HFF-Myc (cell line): Measurements from ENCODE around the gene SSR4.

ENCODE experiments used
- DNase-seq: peaks from one replicate; pipeline ENCODE4 v3.0.0-alpha.2; 2011; ENCODE audit warnings: low read depth; ENCODE audit errors: extremely low read depth
- H3K4me3 ChIP-seq: replicated peaks from 2 replicates; pipeline ENCODE4 v1.5.1; 2011; ENCODE audit warnings: low read depth, mild to moderate bottlenecking, control low read depth, low read length
- TF ChIP-seq, protein P1 (sequence below): IDR thresholded peaks from 2 replicates; pipeline ENCODE4 v1.5.1; 2012; ENCODE audit warnings: mild to moderate bottlenecking, low read depth, low read length, control low read depth; ENCODE audit errors: missing control alignments

SSR4 gene

GRCh38 chrX:153832728-153833127 lies 38.3 kb downstream of the SSR4 start:
- TF ChIP-seq, protein P1, sequence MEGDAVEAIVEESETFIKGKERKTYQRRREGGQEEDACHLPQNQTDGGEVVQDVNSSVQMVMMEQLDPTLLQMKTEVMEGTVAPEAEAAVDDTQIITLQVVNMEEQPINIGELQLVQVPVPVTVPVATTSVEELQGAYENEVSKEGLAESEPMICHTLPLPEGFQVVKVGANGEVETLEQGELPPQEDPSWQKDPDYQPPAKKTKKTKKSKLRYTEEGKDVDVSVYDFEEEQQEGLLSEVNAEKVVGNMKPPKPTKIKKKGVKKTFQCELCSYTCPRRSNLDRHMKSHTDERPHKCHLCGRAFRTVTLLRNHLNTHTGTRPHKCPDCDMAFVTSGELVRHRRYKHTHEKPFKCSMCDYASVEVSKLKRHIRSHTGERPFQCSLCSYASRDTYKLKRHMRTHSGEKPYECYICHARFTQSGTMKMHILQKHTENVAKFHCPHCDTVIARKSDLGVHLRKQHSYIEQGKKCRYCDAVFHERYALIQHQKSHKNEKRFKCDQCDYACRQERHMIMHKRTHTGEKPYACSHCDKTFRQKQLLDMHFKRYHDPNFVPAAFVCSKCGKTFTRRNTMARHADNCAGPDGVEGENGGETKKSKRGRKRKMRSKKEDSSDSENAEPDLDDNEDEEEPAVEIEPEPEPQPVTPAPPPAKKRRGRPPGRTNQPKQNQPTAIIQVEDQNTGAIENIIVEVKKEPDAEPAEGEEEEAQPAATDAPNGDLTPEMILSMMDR, result no peak
- DNase-seq, result no peak
- H3K4me3 ChIP-seq, result no peak overlapping the region

GRCh38 chrX:153836921-153837320 lies 42.5 kb downstream of the SSR4 start:
- TF ChIP-seq, protein P1, result no peak
- no peak for DNase-seq
- no peak overlapping the region for H3K4me3 ChIP-seq

GRCh38 chrX:153844509-153845082 lies 50.1 kb downstream of the SSR4 start:
- no peak overlapping the region for H3K4me3 ChIP-seq
- TF ChIP-seq, protein P1, result no peak

GRCh38 chrX:153845195-153845594 lies 50.7 kb downstream of the SSR4 start:
- no peak overlapping the region for H3K4me3 ChIP-seq
- DNase-seq, result no peak
- TF ChIP-seq, protein P1, result no peak

More at GRCh38 chrX:153844509-153845082, 50.1 kb downstream of the SSR4 start:
- no peak for DNase-seq

DNA sequence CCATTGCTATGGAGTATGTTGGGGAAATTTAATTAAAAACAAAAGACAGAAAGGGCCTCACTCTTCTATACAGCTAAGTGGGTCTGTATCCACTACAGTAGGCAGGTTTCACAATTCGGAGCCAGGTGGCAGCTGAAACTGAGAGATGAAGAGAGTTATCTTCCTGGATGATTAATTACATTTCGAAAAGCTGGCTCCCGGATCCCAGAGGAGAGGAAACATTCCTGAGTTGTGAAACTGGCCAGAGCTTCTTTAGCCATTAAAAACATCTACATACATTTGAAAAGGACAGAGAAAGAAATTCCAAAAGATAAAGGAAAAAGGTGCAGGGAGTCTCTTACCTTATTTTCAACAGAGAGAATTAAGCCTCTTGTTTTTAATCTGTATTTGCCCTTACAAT lies 51.4 kb downstream of the SSR4 start:
- no peak for DNase-seq
- H3K4me3 ChIP-seq, result no peak overlapping the region
- TF ChIP-seq, protein P1, result no peak
